Measurements from ENCODE around the gene CABYR.
A peak's percentile ranks its signal among the peaks of the same experiment; 100 is the strongest.

The CABYR gene

DNA sequence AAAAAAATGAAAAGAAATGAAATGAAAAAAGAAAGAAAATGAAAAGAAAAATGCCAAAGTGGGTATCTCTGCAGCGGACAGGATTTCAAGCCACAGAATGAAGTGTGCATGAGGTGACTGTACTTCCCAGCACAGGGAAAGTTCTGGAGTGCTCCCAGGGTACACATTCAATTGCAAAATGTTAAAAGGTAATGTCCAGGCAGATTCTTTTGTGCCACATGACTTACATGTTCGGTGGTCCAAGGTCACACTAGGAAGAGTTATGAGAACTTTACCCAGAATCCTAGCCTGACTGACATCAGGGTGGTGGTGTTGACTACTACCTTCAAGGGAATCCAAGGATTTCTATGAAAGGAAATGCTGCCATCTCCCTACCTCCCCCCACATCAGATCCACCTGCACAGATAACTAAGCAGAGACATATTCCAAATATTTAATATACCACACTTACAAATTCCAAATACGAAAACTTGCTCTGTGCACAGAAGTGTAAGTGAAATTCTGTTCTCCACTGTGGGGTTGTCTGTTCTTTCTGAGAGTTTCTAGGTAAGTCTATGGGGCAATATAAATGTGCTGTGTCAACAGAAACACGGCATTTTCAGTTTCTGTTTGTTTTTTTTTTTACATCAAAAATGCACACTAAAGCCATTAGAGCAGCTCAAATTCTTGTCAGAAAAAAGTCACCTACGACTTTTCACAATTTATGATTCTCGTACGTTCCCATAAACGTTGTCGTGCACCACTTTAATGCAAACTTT is 56.6 kb downstream of the CABYR start:
- DNase-seq, result no peak

DNA sequence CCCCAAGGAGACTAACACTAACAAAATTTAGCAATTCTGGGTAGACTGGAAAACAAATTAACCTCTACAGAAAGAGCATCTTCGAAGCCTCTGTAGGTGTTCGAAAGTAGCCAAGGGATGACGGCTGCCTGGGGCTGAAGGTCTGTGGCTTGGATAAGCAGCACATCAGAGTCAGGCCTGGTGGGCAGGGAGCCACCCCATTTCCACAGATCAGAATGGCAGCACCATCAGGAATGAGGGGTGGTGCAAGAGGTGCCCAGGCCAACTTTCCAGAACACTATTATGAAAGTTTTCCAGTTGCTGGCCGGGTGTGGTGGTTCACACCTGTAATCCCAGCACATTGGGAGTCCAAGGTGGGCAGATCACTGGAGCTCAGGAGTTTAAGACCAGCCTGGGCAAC is 57.9 kb downstream of the CABYR start:
- no peak for DNase-seq

DNA sequence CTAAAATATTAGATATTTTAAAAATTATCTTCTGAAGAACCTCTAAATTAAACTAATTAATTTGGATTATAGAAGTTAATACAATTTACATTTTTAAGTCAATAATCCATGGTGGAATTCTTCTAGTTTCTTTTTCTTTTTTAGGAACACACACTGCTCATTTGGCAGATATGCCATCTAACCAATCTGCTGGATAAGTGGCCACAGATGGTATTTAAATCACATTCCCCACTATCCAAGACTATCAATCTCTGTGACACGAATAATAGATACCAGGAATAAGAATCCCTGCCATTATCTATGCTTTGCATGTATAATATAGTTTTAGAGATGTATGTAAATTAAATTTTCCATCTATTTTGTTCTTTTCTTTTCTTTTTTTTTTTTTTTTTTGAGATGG is 58.5 kb downstream of the CABYR start:
- no peak for DNase-seq

DNA sequence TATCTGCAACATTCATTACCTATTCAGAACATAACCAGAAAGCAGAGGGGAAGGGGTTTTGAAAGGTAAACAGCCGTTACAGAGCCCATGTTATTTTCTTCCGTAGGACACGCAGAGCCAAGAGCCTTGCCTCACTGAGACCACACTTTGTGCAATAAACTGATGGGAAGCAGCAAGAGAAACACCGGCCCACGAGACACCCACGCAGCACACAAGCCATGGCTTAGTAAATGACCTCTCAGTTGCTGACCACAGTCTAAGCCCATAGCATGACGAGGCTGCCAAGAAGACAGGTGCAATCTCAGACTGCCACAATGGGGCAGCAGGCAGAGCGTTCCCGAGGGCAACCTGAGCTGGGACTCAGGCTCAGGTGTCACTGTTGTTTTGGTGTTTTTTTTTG is 59.6 kb downstream of the CABYR start:
- no peak for DNase-seq

DNA sequence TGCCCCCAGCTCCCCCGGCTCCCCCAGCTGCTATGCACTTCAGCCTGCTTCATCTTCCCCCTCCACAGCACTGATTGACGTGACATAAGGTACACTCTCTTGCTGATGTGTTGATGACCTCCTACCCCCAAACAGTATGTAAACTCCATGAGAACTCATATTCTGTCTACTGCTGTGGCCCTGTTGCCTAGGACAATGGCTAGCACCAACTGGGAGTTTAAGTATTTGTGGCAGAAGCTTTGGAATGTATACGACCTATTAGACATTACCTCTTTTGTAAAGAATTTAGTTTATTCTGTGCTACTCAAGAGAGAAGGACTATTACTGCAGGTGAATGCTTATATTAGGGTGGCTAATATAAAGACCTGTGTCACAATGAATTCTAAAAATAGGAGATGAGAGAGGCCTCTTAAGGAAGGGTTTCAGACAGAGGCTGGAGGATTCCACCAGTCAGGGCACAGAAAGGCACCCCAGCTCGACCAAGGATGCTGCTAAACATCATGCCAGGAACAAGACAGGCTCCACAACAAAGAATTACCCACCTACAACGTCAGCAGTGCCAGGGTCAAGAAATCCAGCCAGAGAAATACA is 60.6 kb downstream of the CABYR start:
- DNase-seq, result no peak

DNA sequence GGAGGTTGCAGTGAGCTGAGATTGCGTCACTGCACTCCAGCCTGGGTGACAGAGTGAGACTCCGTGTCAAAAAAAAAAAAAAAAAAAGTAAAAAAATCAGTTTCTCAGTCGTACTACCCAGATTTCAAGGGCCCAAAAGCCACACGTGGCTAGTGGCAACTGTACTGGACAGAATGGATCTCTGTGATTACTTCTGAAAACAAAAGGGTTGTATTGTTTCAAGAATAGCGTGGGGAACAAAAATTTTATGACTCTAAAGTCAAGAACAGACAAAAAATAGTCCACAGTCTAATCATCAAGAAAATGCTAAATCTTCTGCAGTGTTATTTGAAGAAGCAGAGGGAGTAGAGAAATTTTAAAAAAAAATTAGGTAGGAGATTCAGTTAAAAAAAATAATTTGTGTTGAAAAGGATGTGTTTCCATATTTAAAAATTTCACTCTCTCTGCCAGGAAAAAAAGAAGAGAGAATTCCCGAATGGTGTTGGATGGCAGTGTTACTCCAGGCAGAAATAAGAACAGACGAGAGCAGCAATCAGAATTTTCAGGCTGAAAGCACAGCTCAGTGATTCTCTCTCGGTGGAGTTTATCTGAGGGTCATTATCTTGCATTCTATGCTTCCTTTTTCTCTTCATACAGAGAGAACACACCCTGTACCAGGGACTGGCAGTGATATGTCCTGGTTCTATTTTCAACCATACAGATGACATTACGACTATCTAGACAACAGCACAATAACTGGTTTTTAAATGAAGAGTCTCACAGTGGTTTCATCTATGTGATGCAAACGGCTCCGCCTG is 61.8 kb downstream of the CABYR start:
- DNase-seq, result no peak

DNA sequence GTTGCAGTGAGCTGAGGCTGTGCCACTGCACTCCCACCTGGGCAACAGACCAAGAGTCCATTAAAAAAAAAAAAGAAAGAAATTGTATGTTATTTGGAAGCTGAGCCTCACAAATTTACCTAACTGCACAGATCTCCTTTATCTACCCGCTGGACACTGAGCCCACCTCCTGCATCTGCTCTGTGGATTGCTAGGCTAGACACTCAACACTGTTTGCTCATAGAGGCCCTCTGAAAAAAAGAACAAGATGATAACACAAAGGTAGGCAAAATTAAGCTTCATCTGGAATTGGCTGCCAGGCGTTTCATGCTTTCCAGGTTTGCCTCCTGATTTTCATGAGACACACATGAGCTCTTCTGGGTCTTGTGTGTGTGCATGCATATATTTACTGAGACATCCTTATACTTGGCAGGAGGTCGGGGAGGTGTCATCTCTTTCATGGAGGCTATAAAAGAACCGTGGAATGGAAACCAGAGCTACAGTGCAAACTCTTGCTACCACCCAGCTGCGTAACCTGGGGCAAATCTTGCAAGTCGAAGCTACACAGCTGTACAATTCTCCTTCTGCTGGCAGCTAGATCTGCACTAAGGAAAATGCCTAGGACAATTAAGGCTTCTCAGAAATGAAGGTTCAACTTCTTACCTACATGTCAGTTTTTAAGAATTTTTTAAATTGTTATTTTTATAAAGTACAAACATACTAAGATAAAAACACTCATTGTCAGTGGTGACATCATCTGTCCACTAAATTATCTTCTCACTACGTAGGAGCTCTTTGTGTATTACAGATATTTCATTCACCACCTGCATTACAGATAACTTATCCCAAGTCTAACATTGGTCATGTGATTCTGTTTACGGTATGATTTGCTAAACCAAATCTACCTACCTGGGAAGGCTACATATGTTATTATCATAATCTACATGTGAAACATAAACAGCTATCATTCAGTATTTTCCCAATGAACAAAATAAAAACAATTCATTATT is 63.1 kb downstream of the CABYR start:
- DNase-seq, result no peak

DNA sequence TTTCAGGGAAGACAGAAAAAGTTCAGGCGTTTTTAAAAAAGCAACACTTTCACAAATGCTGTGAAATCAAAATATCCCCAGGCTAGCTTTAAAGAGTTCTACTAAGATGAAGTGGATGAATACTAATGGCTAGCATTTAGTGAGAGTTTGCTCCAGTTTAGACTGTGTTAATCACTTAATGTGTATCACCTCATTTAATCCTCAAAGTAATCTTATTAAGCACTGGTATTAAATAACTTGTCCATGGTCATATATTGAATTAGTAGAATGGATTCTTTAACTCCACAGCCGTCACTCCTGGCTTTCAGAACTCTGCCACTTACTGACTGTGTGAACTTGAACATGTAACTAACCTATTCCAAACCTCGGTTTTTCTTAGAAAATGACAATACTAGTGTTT is 66.0 kb downstream of the CABYR start:
- no peak for DNase-seq

DNA sequence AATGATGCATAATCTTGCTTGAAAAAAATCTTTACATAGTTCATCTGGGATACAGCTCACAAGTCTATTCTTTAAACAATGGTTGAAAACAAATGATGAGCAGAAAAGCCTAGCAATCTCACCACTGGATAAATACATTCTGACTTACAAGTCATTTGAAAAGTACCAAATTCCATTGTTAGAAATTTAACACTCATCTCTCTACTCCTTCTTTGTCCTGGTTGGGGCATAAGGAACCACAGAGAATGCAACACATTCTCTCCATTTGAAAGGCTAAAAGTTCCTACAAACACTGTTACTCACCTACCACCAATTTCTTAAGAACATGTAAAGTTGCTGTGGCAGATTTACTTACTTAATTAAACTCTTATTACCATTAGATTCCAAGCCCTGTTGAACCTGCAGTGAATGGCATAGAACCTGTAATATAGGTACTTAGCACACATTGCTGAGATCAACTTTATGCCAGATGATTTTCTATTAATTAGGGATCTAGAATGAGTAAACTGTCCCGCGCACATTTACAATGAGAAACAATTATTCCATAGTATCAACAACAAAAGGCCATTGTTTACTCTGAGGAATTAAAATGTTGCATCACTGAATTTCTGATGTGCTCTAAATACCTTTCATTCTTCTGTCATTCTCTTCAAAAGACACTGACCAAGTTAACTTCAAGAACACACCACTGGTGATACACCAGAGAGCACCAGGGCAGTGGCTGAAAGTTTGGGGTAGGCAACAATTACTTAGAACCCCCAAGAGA is 69.6 kb downstream of the CABYR start:
- no peak for DNase-seq

DNA sequence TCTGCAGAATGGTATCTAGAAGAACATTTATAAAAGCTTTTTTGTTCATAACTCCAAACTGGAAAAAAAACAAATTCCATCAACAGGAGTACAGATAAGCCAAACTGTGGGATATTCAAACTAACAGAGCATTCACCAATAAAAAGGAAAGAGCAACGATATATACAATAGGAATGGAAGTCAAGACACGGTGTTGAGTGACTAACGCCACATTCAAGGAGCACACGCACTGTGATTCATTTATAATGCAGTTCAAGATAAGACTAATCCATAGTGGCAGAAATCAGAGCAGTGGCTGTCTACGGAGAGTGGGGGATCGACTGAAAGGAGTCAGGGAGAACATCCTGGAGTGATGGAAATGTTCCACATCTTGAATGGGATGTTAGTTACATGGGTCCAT is 70.7 kb downstream of the CABYR start:
- peak; percentile 22 for DNase-seq

Data from EL (cell line).